GM12801 (cell line): ENCODE data around the gene ZNF101.

Experiments used
- TF ChIP-seq, protein P1 (sequence below): IDR thresholded peaks from one replicate; pipeline ENCODE4 v1.5.1; 2011; ENCODE audit warnings: control low read depth; ENCODE audit not compliant: insufficient read length; ENCODE audit errors: extremely low read depth

ZNF101 gene

DNA sequence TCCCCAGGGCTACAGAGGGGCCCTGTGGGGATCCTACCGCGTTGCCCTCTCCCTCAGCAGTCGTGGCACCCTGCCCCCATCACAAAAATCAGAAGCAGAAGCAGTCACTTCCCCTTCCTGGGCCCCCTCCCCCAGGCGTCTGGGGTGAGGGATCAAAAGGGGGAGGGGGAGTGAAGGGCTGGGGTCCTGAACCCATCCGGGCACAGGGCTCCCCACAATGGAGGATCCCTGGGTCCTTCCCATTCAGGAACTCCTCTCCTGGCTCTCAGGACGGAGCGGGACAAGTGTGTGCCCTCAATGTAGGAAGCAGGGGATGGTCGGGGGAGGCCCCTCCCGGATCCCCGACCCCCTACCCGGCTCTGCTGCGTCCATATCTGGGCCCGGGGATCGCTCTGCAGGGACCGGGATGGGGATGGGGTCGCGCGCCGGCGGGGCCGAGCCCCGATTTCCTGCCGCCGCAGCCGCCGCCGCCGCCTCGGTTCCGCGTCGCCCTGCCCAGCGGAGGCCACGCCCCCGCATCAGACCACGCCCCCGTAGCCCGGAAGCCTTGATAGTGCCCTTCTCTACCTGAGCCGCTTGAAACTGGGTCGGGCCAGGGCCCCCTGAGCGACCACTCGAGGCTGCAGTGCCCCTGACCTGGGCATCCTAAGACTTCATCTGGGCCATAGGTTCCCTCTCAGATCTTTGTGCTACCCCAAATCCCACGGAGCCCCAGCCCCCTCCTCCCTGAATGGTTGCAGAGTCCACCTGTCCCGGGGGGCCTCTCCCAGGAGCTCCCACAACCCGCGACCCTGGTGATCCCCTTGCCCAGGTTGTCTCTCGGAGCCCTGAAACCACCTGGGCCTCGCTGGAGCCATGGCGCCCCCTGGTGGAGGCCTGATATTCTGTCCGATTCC lies 25.2 kb upstream of the ZNF101 start, which contains the start of gene GMIP:
TSS of gene GMIP (minus strand) at position 500 of the 896 bp plus-strand sequence. CDS start at position 372, 128 bp downstream.
- TF ChIP-seq, protein P1, sequence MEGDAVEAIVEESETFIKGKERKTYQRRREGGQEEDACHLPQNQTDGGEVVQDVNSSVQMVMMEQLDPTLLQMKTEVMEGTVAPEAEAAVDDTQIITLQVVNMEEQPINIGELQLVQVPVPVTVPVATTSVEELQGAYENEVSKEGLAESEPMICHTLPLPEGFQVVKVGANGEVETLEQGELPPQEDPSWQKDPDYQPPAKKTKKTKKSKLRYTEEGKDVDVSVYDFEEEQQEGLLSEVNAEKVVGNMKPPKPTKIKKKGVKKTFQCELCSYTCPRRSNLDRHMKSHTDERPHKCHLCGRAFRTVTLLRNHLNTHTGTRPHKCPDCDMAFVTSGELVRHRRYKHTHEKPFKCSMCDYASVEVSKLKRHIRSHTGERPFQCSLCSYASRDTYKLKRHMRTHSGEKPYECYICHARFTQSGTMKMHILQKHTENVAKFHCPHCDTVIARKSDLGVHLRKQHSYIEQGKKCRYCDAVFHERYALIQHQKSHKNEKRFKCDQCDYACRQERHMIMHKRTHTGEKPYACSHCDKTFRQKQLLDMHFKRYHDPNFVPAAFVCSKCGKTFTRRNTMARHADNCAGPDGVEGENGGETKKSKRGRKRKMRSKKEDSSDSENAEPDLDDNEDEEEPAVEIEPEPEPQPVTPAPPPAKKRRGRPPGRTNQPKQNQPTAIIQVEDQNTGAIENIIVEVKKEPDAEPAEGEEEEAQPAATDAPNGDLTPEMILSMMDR, result no peak

DNA sequence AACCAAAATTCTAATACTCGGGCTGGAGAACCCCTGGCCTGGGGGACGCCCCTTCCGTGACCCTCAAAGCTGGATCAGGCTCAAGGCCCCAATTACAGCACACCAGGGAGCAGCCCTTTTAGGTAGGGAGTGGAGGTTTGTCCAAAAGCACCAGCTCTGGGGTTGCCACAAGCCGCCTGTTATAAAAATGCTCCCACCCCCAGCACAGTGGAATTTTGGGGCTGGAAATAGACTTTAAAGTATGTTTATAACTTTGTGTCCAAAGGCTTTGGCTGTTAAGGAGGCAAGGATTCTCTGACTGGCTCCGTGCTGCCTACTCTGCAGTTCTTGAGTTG lies 24.6 kb upstream of the ZNF101 start:
- TF ChIP-seq, protein P1, result no peak

DNA sequence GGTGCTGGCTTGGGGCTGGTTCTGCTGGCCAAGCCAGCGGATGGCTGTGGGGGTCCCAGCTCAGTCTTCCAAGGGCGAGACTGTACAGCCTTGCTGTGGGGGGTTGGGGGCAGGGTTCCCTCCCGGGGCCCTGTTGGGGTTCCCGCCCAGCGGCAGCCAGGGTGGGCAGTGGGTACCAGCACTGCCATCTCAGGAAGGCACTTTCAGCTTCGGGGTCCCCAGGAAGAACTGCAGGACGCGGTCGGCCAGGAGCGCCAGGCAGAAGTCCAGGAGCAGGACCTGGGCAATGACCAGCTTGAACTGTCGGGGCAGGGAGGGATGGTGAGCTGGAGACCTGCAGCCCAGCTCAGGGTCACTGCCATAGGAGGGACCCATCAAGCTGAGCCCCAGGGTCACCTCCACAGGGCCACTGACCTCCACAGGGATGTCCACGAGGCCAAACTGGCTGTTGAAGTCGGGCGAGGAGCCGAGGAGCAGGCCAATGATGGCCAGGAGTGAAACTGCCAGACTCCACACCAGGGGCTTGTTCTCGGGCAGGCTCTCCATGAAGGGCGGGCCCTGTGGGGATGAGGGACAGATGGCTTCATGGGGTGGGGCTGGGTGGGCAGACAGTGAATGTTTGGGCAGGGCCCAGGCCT lies 23.3 kb upstream of the ZNF101 start:
- TF ChIP-seq, protein P1, result no peak

DNA sequence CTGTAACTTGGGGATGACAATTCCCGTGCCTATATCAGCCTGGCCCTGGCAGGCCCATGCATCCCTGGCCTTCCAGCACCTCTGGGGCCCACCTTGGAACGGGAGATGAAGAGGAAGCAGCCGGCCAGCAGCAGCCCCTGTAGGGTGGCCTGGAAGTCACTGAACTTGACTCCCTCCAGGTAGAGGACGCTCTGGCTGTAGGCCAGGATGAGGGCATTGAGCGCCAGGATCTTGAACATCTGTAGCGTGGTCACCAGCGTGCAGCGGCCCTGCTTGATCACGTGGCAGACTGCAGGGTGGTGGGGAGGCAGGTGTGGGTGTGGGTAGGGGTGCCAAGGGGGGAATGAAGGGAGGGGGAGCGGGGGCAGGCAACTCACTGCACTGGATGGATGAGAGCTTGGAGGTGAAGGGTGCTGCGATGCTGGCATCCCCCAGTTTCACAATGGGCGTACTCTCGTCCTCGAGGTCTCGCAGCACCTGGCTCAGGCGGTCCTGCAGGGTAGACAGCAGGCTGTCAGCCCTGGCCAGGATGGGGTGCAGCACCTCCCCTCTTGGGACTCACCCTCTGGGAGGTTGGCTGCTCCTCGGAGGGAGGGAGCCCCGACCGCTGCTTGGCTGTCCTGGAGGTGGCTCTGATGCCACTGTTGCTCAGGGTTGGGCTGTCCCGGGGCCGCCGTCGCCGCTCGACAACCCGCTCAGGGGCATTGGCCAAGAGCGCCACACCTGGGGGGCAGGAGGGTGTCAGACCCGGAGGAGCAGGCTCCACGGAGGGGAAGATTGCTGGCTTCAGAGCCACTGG lies 21.4 kb upstream of the ZNF101 start:
- TF ChIP-seq, protein P1, result no peak

DNA sequence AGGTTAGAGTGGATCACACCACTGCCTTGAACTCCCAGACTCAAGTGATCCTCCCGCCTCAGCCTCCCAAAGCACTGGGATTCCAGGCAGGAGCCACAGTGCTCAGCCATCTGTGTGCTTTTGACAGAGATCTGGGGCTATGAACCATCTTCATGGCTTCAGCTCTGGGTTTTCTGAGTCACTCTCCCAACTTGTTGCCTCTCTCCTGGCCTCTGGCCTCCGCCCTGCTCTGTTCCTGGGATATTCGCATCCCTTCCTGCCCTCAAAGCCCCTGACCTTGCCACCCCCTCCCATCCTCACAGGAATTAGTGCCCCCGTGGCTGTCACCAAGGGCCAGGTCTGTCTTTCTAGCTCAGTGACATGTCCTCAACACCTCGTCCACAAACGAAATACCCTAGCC lies 19.5 kb upstream of the ZNF101 start:
- TF ChIP-seq, protein P1, result no peak

DNA sequence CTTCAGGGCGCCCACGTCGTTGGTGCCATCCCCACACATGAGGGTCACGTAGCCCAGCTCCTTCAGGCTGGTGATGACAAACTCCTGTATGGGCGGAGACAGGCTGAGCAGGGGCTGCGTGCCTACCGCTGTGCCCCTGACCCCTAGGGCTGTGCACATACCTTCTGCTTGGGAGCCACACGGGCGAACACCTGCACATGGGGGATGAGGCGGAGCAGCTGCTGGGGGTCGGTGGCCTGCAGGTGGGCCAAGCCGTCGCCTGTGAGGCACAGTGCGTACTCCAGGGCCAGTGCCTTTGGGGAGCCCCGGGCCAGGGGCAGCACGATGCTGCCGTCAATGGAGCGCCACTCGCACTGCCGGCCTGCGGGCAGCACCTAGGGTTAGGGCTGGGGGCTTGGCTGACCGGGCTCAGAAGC lies 19.1 kb upstream of the ZNF101 start:
- TF ChIP-seq, protein P1, result no peak

DNA sequence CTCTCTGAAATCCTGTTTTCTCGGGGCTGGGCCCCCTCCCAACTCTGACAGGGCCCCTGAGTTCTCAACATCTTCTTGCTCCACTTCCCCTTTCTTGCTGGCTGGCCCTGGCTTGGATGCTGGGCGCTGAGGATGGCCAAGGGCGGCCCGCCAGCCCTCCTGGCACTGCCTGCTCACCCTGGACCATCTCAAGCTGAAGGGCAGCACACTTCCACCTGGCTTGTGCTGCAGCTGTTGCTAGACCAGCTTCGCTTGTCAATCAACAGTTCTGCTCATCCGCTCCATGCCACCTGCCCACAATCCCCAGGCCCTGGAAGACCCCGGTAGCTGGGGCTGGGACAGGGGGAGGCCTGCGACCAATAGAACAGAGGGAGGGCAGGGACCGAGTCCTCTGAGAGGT lies 18.3 kb upstream of the ZNF101 start:
- TF ChIP-seq, protein P1, result no peak
